ENCODE measurements around the gene TNFRSF1A. TPM values are rescaled to one million over a fixed set of nuclear protein-coding genes. Genes with fewer than 3 reads are reported as not detected.
"Not testable (repeated sequence)": the region's sequence is repeated elsewhere in the genome, so short reads cannot be mapped to it uniquely, and the experiment has no call there.

Gene TNFRSF1A
- total and polyA plus RNA-seq, 7 donors = 38.8 to 224 (median 117) TPM

GRCh38 chr12:6346942-6347341 lies 5.1 kb upstream of the TNFRSF1A start:
- no peak for ATAC-seq
- no peak overlapping the region for H3K4me3 ChIP-seq
- no peak for TF ChIP-seq CTCF (IDR thresholded peaks at IDR 0.05)

GRCh38 chr12:6346235-6346832 lies 4.5 kb upstream of the TNFRSF1A start:
- intact Hi-C loops (cut with DNase I) = no loop called here
- peaks cover 18% of the 10 kb centered on the region for H3K4me1 ChIP-seq

More at GRCh38 chr12:6346942-6347341, 5.1 kb upstream of the TNFRSF1A start:
- Histone ChIP-seq H3K9me3 (no peaks in the 10 kb centered on the region), H3K27me3 (ENCODE audit: insufficient read depth in 3 of 3, low read length in 2 of 3) (no peaks in the 10 kb centered on the region), H3K36me3 (ENCODE audit: insufficient read depth in 1 of 2, low read depth in 1 of 2) (no peaks in the 10 kb centered on the region), H3K4me1 (peaks cover 18% of the 10 kb centered on the region), H3K27ac (no peak overlapping the region)
- intact Hi-C loops (cut with DNase I) = no loop called here
- 82 to 89% (median 84%) methylated on average over 8 of the region's 8 CpGs for WGBS, 3 donors
- no peak for DNase-seq

GRCh38 chr12:6345319-6346091 lies 3.6 kb upstream of the TNFRSF1A start:
- peak in 2 of 4 donors; percentile 24 to 31 for ATAC-seq
- DNase-seq = no peak
- H3K9me3 ChIP-seq = no peaks in the 10 kb centered on the region
- peaks cover 18% of the 10 kb centered on the region for H3K4me1 ChIP-seq
- peak overlapping the region; percentile 0 for H3K27ac ChIP-seq
- WGBS, 3 donors = 75 to 81% (median 76%) methylated on average over 10 of the region's 10 CpGs
- no peak for TF ChIP-seq CTCF (IDR thresholded peaks at IDR 0.05)
- H3K27me3 ChIP-seq (ENCODE audit: insufficient read depth in 3 of 3, low read length in 2 of 3) = no peaks in the 10 kb centered on the region
- no peaks in the 10 kb centered on the region for H3K36me3 ChIP-seq (ENCODE audit: insufficient read depth in 1 of 2, low read depth in 1 of 2)
- H3K4me3 ChIP-seq = no peak overlapping the region
- intact Hi-C loops (cut with DNase I) = no loop called here

More at GRCh38 chr12:6346235-6346832, 4.5 kb upstream of the TNFRSF1A start:
- Histone ChIP-seq H3K27me3 (ENCODE audit: insufficient read depth in 3 of 3, low read length in 2 of 3) (no peaks in the 10 kb centered on the region), H3K4me3 (no peak overlapping the region), H3K27ac (no peak overlapping the region), H3K36me3 (ENCODE audit: insufficient read depth in 1 of 2, low read depth in 1 of 2) (no peaks in the 10 kb centered on the region), H3K9me3 (no peaks in the 10 kb centered on the region)
- TF ChIP-seq CTCF (IDR thresholded peaks at IDR 0.05) = no peak
- WGBS, 3 donors = 73 to 79% (median 75%) methylated on average over 5 of the region's 5 CpGs
- no peak for DNase-seq
- no peak for ATAC-seq

- intact Hi-C loops (cut with DNase I) = loop anchor here in 1 of 2 donors (5.0 kb wide), 1 partner anchor 193 kb away; no protein-coding TSS in a partner anchor
- not testable (repeated sequence) for H3K9me3 ChIP-seq; H3K4me3 ChIP-seq; H3K27me3 ChIP-seq (ENCODE audit: insufficient read depth in 3 of 3, low read length in 2 of 3); H3K36me3 ChIP-seq (ENCODE audit: insufficient read depth in 1 of 2, low read depth in 1 of 2); DNase-seq; ATAC-seq
- Histone ChIP-seq H3K27ac (peak overlapping the region; percentile 88), H3K4me1 (peaks cover 21% of the 10 kb centered on the region)
- WGBS, 3 donors = 97 to 99% (median 97%) methylated on average over 11 of the region's 11 CpGs
Measured at GRCh38 chr12:6344101-6344660, 2.3 kb upstream of the TNFRSF1A start.

GRCh38 chr12:6343518-6343917 lies 1.6 kb upstream of the TNFRSF1A start:
- intact Hi-C loops (cut with DNase I) = loop anchor here (2.0 to 5.0 kb wide), 2 partner anchors 39 to 194 kb away; no protein-coding TSS in a partner anchor
- no peaks in the 10 kb centered on the region for H3K27me3 ChIP-seq (ENCODE audit: insufficient read depth in 3 of 3, low read length in 2 of 3)
- no peak for TF ChIP-seq CTCF (IDR thresholded peaks at IDR 0.05)
- DNase-seq = no peak
- peaks cover 28% of the 10 kb centered on the region for H3K4me1 ChIP-seq
- no peak for ATAC-seq
- H3K27ac ChIP-seq = peak overlapping the region; percentile 88
- 38 to 56% (median 50%) methylated on average over 5 of the region's 5 CpGs for WGBS, 3 donors
- no peaks in the 10 kb centered on the region for H3K9me3 ChIP-seq
- peaks cover 2 to 7% of the 10 kb centered on the region in 2 donors for H3K36me3 ChIP-seq (ENCODE audit: insufficient read depth in 1 of 2, low read depth in 1 of 2)
- H3K4me3 ChIP-seq = no peak overlapping the region

Data from psoas muscle (tissue), 8 donors.